ENCODE measurements around the gene PTCD2. TPM values are rescaled to one million over a fixed set of nuclear protein-coding genes. Genes with fewer than 3 reads are reported as not detected.
A peak's percentile ranks its signal among the peaks of the same experiment; 100 is the strongest.

PTCD2 gene
- total and polyA plus RNA-seq, 9 of the 15 experiments (the other 6 are each of a cell fraction or from before 2014, with no cell fraction given): 11.9 to 28.5 (median 18.6) TPM

DNA sequence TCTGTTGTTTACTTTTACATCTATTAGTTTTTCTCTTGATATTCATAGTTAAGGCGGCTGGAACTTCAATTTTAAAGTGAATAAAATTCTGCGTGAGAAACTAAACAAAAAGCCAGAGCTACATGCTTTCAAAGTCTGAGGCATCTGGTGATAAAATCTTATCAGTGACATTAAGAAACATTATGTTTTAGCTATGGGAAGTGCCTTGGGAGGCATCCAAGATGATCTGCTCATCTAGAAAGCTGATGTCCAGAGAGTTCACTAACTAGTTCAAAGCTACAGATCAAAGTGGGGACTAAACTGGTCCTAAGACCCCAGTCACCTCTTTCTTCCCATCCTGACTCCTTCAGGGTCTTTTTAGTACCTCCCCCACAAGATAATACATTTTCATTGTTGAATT, 37.3 kb upstream of the PTCD2 start:
- ChIA-PET CTCF (ENCODE audit: low intra/inter-chr PET ratio) (interaction anchor here (1.3 kb wide), 1 partner anchor 145 kb away, joined by 3 read pairs; no protein-coding TSS in a partner anchor), POLR2A (interaction anchor here (0.7 to 3.1 kb wide), 6 partner anchors 10 to 177 kb away, joined by 3 to 17 read pairs (median 5); no protein-coding TSS in a partner anchor)
- Histone ChIP-seq H3K9me1 (ENCODE audit: control insufficient read depth, insufficient read depth, low read length) (no peaks in the 10 kb centered on the region), H4K20me1 (replicated peaks; ENCODE audit: control insufficient read depth, insufficient read depth, low read length) (no peaks in the 10 kb centered on the region), H3K4me2 (ENCODE audit: insufficient read depth, low read length) (peak overlapping the region; percentile 17; the same call in 1 of the 2 replicates), H3K79me2 (ENCODE audit: control insufficient read depth, insufficient read depth, low read length) (peaks cover 25% of the 10 kb centered on the region; the same call in 2 of the 3 replicates), H3K9ac (ENCODE audit: insufficient read depth in 1 of 2, low read depth in 2 of 2, low read length in 2 of 2) (peak overlapping the region in 1 of 2 experiments; percentile 54; a peak in 1 of 4 replicates), H3K4me1 (replicated peaks in 1 of 2; ENCODE audit: control insufficient read depth in 2 of 2, insufficient read depth in 2 of 2, low read length in 2 of 2) (peaks cover 7 to 33% of the 10 kb centered on the region in 2 experiments; a peak in 3 of 5 replicates), H3K27me3 (ENCODE audit: control insufficient read depth in 2 of 2, insufficient read depth in 2 of 2, low read length in 2 of 2) (no peaks in the 10 kb centered on the region), H3K9me3 (replicated peaks; ENCODE audit: control insufficient read depth, insufficient read depth, low read depth, low read length) (no peaks in the 10 kb centered on the region), H2AFZ (ENCODE audit: low read depth, low read length) (no peak overlapping the region), H3K36me3 (ENCODE audit: control insufficient read depth, insufficient read depth, low read length) (peaks cover 57% of the 10 kb centered on the region), H3K4me3 (no peak overlapping the region), H3K27ac (ENCODE audit: extremely low read depth, low read depth, low read length) (peak overlapping the region; percentile 73)
- DNase-seq (ENCODE audit: extremely low read depth in 1 of 4, low spot score in 3 of 4) (peak in 2 of 4 experiments; percentile 20 to 40), FAIRE-seq (no peak), ATAC-seq (peak; percentile 17)
- BruUV-seq (replicated peaks): no TSS peak
- 11% methylated on average over 2 of the region's 2 CpGs for WGBS (ENCODE audit: insufficient coverage, low coverage, missing lambda C conversion rate)
- intact Hi-C loops (cut with micrococcal nuclease) (loop anchor here (1.0 to 5.0 kb wide), 2 partner anchors 25 to 51 kb away; no protein-coding TSS in a partner anchor), in situ Hi-C loops (cut with MboI) (no loop called here)
- TF ChIP-seq PHF20 (IDR thresholded peaks at IDR 0.05; ENCODE audit: partially characterized antibody) (no peak), BACH1 (tag; IDR thresholded peaks at IDR 0.05) (0 out of 2 replicates have a peak, but pooled peaks have one; percentile 11), SMARCE1 (IDR thresholded peaks at IDR 0.05) (peak; percentile 47; the same call in 1 of the 2 replicates), JUND (IDR thresholded peaks at IDR 0.05; ENCODE audit: borderline replicate concordance, low read depth, low read length) (peak; percentile 25; the same call in 1 of the 2 replicates), JUND (tag; IDR thresholded peaks at IDR 0.05; ENCODE audit: borderline replicate concordance, low read depth, low read length) (peak; percentile 58; the same call in 1 of the 3 replicates), ZNF79 (CRISPR knock-in tag; IDR thresholded peaks at IDR 0.05; ENCODE audit: low read depth) (no peak), DPF2 (IDR thresholded peaks at IDR 0.05) (peak; percentile 54; the same call in 1 of the 2 replicates), FUS (optimal IDR thresholded peaks at IDR 0.05; ENCODE audit: low read depth, low read length) (no peak), MEIS2 (IDR thresholded peaks at IDR 0.05; ENCODE audit: partially characterized antibody) (peak; percentile 71), BCL6 (CRISPR knock-in tag; IDR thresholded peaks at IDR 0.05) (0 out of 2 replicates have a peak, but pooled peaks have one; percentile 23), ZNF644 (tag; IDR thresholded peaks at IDR 0.05; ENCODE audit: low read depth) (peak; percentile 74; the same call in 1 of the 2 replicates), MEF2D (tag; conservative IDR thresholded peaks at IDR 0.05; ENCODE audit: low read depth) (peak; percentile 51; the same call in 1 of the 2 replicates), BRD4 (IDR thresholded peaks at IDR 0.05) (peak; percentile 57), EP300 (IDR thresholded peaks at IDR 0.05; ENCODE audit: low read length) (peak; percentile 68), CSDE1 (IDR thresholded peaks at IDR 0.05) (no peak), ZNF507 (tag; conservative IDR thresholded peaks at IDR 0.05) (no peak), LEF1 (IDR thresholded peaks at IDR 0.05) (peak; percentile 37; the same call in 1 of the 2 replicates), KLF13 (tag; IDR thresholded peaks at IDR 0.05; ENCODE audit: borderline replicate concordance, low read depth) (no peak)
- TF ChIP-seq, protein P1, sequence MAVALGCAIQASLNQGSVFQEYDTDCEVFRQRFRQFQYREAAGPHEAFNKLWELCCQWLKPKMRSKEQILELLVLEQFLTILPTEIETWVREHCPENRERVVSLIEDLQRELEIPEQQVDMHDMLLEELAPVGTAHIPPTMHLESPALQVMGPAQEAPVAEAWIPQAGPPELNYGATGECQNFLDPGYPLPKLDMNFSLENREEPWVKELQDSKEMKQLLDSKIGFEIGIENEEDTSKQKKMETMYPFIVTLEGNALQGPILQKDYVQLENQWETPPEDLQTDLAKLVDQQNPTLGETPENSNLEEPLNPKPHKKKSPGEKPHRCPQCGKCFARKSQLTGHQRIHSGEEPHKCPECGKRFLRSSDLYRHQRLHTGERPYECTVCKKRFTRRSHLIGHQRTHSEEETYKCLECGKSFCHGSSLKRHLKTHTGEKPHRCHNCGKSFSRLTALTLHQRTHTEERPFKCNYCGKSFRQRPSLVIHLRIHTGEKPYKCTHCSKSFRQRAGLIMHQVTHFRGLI (CRISPR knock-in tag; IDR thresholded peaks at IDR 0.05): 0 out of 2 replicates have a peak, but pooled peaks have one; percentile 32
- TF ChIP-seq, protein P2, sequence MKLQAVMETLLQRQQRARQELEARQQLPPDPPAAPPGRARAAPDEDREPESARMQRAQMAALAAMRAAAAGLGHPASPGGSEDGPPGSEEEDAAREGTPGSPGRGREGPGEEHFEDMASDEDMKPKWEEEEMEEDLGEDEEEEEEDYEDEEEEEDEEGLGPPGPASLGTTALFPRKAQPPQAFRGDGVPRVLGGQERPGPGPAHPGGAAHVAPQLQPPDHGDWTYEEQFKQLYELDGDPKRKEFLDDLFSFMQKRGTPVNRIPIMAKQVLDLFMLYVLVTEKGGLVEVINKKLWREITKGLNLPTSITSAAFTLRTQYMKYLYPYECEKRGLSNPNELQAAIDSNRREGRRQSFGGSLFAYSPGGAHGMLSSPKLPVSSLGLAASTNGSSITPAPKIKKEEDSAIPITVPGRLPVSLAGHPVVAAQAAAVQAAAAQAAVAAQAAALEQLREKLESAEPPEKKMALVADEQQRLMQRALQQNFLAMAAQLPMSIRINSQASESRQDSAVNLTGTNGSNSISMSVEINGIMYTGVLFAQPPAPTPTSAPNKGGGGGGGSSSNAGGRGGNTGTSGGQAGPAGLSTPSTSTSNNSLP (IDR thresholded peaks at IDR 0.05; ENCODE audit: borderline replicate concordance, low read depth, low read length): peak; percentile 77
